NCI-H748 treated with DMSO at 0.1 percent for 48 hours (cell line): ENCODE measurements around the gene RSAD1.
A peak's percentile ranks its signal among the peaks of the same experiment; 100 is the strongest.

Source experiments
- DNase-seq: peaks from one replicate; lab custom pipeline; 2025; lab: John Stamatoyannopoulos, UW

The RSAD1 gene

GRCh38 chr17:50458270-50458669, 20.4 kb upstream of the RSAD1 start:
- no peak for DNase-seq

- DNase-seq: no peak
Observed at GRCh38 chr17:50458701-50459676, 19.7 kb upstream of the RSAD1 start.

GRCh38 chr17:50459756-50460155, 18.9 kb upstream of the RSAD1 start:
- DNase-seq: no peak

GRCh38 chr17:50460831-50461526, 17.7 kb upstream of the RSAD1 start:
- no peak for DNase-seq

- no peak for DNase-seq
Observed at GRCh38 chr17:50461550-50462132, 17.0 kb upstream of the RSAD1 start.

- no peak for DNase-seq
Observed at GRCh38 chr17:50462446-50462845, 16.2 kb upstream of the RSAD1 start.

- no peak for DNase-seq
Observed at GRCh38 chr17:50464121-50464520, 14.5 kb upstream of the RSAD1 start.

- no peak for DNase-seq
Observed at GRCh38 chr17:50464736-50465135, 13.9 kb upstream of the RSAD1 start.

- no peak for DNase-seq
Observed at GRCh38 chr17:50465171-50465570, 13.5 kb upstream of the RSAD1 start.

GRCh38 chr17:50465635-50466034, 13.0 kb upstream of the RSAD1 start:
- no peak for DNase-seq

GRCh38 chr17:50466371-50467113, 12.1 kb upstream of the RSAD1 start:
- no peak for DNase-seq

- no peak for DNase-seq
Observed at GRCh38 chr17:50467114-50467854, 11.4 kb upstream of the RSAD1 start.

GRCh38 chr17:50467855-50468303, 10.8 kb upstream of the RSAD1 start:
- no peak for DNase-seq

- peak; percentile 9 for DNase-seq
Observed at GRCh38 chr17:50468304-50469207, 10.1 kb upstream of the RSAD1 start, which contains the start of gene CHAD. Gene CHAD, minus strand, starts transcription at chr17:50468880. Its CDS starts 67 bp downstream, at chr17:50468813.

GRCh38 chr17:50469208-50469605, 9.5 kb upstream of the RSAD1 start:
- no peak for DNase-seq

- no peak for DNase-seq
Observed at GRCh38 chr17:50469671-50470305, 8.9 kb upstream of the RSAD1 start.

GRCh38 chr17:50470426-50470825, 8.2 kb upstream of the RSAD1 start:
- DNase-seq: no peak

GRCh38 chr17:50471009-50471905, 7.4 kb upstream of the RSAD1 start:
- no peak for DNase-seq

GRCh38 chr17:50472286-50472685, 6.4 kb upstream of the RSAD1 start:
- DNase-seq: no peak
